ENCODE results near the gene EXOC6B.

DNA sequence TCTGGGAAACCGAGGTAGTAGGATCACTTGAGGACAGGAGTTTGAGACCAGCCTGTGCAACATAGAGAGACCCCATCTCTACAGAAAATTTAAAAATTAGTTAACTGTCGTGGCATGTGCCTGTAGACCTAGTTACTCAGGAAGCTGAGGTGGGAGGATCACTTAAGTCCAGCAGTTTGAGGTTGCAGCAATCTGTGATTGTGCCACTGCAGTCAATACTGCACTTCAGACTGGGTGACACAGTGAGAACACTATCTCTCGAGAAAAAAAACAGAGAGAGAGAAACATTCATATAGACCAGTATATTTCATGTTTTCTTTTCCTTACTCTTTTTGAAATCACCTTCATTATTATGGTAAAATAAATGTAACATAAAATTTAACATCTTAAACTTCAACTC is 387.5 kb downstream of the EXOC6B start:
- TF ChIP-seq, protein P1, sequence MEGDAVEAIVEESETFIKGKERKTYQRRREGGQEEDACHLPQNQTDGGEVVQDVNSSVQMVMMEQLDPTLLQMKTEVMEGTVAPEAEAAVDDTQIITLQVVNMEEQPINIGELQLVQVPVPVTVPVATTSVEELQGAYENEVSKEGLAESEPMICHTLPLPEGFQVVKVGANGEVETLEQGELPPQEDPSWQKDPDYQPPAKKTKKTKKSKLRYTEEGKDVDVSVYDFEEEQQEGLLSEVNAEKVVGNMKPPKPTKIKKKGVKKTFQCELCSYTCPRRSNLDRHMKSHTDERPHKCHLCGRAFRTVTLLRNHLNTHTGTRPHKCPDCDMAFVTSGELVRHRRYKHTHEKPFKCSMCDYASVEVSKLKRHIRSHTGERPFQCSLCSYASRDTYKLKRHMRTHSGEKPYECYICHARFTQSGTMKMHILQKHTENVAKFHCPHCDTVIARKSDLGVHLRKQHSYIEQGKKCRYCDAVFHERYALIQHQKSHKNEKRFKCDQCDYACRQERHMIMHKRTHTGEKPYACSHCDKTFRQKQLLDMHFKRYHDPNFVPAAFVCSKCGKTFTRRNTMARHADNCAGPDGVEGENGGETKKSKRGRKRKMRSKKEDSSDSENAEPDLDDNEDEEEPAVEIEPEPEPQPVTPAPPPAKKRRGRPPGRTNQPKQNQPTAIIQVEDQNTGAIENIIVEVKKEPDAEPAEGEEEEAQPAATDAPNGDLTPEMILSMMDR (IDR thresholded peaks at IDR 0.05): no peak
- no peak for TF ChIP-seq POLR2A (IDR thresholded peaks at IDR 0.05)

All from esophagus squamous epithelium (tissue), 4 donors.